Breast epithelium (tissue), 4 donors: ENCODE data around the gene OR10X1. TPM values are rescaled to one million over a fixed set of nuclear protein-coding genes. Genes with fewer than 3 reads are reported as not detected.

Experiments used
- DNase-seq, 2 donors: peaks; one replicate each; pipeline ENCODE4 v3.0.0-alpha.2; 2019; ENCODE audit warnings: low spot score in 2 of 2
- H3K27ac ChIP-seq, 2 donors: fragments of 200-600 bp; sonication (generic) in 1 of 2; one replicate each; pipeline ENCODE4 v1.5.1; 2016 to 2019; ENCODE audit warnings: mild to moderate bottlenecking in 1 of 2
- H3K27me3 ChIP-seq, 2 donors: fragments of 200-600 bp; sonication (generic) in 1 of 2; one replicate each; pipeline versions ENCODE4 v1.5.1 to v1.6.0; 2017 to 2019; ENCODE audit warnings: control low read depth in 1 of 2, mild to moderate bottlenecking in 1 of 2
- H3K36me3 ChIP-seq: fragments of 200-600 bp; one replicate; pipeline ENCODE4 v1.5.1; 2019
- H3K4me1 ChIP-seq, 2 donors: fragments of 200-600 bp; sonication (generic); one replicate each; pipeline ENCODE4 v1.5.1; 2016 to 2019; ENCODE audit warnings: control low read depth in 1 of 2
- H3K4me3 ChIP-seq, 3 donors: fragments of 200-600 bp; sonication (generic); 1 replicate in 2 of 3; 2 replicates in 1 of 3; pipeline ENCODE4 v1.5.1; 2016 to 2019; ENCODE audit warnings: mild to moderate bottlenecking in 3 of 3, moderate library complexity in 2 of 3
- H3K9me3 ChIP-seq, 2 donors: fragments of 200-600 bp; sonication (generic) in 1 of 2; one replicate each; pipeline ENCODE4 v1.5.1; 2016 to 2019; ENCODE audit warnings: control low read depth in 1 of 2
- POLR2A ChIP-seq: fragments of 450-650 bp; IDR thresholded peaks from one replicate; pipeline ENCODE4 v1.6.1; 2016; ENCODE audit warnings: antibody characterized with exemption, mild to moderate bottlenecking, moderate library complexity
- POLR2AphosphoS5 ChIP-seq, 3 donors: sonication (generic); formaldehyde crosslinking; IDR thresholded peaks; one replicate each; pipeline ENCODE4 v1.6.1; 2017; ENCODE audit warnings: antibody characterized with exemption in 3 of 3
- intact Hi-C: fragments of 100-400 bp; cut with DNase I; formaldehyde crosslinking; loops from one replicate; pipeline ENCODE4 v1.15.1; 2023; ENCODE audit warnings: low total_unique reads
- total RNA-seq, 3 donors: library from RNA; depleted of rRNA; stranded (reverse); fragments of >200 nt; gene quantifications; one replicate each; pipeline ENCODE4 v1.1.0, GENCODE V29; 2016
- TF ChIP-seq, protein P1 (sequence below), 3 donors: fragments of 450-650 bp; IDR thresholded peaks; one replicate each; pipeline ENCODE4 v1.5.1; 2016 to 2017; ENCODE audit warnings: antibody characterized with exemption in 3 of 3, mild to moderate bottlenecking in 3 of 3, moderate library complexity in 3 of 3

Gene OR10X1, protein sequence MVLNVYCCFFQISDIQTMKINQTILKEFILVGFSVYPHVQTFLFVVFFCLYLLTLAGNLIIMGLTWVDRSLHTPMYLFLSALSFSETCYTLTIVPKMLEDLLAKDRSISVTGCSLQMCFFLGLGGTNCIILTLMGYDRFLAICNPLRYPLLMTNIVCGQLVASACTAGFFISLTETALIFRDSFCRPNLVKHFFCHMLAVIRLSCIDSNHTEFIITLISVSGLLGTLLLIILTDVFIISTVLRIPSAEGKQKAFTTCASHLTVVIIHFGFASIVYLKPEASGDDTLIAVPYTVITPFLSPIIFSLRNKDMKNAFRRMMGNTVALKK
- not detected for total RNA-seq

DNA sequence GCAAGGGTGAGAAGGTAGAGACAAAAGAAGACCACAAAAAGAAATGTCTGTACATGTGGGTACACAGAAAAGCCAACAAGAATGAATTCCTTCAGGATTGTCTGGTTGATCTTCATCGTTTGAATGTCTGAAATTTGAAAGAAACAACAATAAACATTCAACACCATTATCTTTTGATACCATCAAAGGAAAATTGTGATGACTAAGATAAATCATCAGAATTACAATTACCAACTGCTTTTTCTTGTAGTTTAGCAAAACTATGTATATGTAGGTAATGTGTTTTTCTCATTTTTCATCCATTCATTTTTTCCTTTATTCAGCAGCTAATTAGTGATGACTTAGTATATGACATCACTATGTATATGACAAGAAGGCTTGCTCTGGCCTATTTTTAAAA lies at the start of gene OR10X1:
TSS of gene OR10X1 (minus strand) at position 167 of the 400 bp plus-strand sequence. CDS start at position 167, 0 bp downstream.
- H3K4me3 ChIP-seq, result no peak within 1 kb of the TSS
- intact Hi-C loops, result no loop called here
- H3K27me3 ChIP-seq, result no peaks in the 10 kb centered on the region
- H3K27ac ChIP-seq, result no peak within 1 kb of the TSS
- no peaks in the 10 kb centered on the region for H3K9me3 ChIP-seq
- no peaks in the 10 kb centered on the region for H3K36me3 ChIP-seq
- TF ChIP-seq POLR2AphosphoS5 (IDR thresholded peaks at IDR 0.05), result no peak
- TF ChIP-seq, protein P1, sequence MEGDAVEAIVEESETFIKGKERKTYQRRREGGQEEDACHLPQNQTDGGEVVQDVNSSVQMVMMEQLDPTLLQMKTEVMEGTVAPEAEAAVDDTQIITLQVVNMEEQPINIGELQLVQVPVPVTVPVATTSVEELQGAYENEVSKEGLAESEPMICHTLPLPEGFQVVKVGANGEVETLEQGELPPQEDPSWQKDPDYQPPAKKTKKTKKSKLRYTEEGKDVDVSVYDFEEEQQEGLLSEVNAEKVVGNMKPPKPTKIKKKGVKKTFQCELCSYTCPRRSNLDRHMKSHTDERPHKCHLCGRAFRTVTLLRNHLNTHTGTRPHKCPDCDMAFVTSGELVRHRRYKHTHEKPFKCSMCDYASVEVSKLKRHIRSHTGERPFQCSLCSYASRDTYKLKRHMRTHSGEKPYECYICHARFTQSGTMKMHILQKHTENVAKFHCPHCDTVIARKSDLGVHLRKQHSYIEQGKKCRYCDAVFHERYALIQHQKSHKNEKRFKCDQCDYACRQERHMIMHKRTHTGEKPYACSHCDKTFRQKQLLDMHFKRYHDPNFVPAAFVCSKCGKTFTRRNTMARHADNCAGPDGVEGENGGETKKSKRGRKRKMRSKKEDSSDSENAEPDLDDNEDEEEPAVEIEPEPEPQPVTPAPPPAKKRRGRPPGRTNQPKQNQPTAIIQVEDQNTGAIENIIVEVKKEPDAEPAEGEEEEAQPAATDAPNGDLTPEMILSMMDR (IDR thresholded peaks at IDR 0.05), result no peak
- no peak for TF ChIP-seq POLR2A
- no peak for DNase-seq
- no peaks in the 10 kb centered on the region for H3K4me1 ChIP-seq

DNA sequence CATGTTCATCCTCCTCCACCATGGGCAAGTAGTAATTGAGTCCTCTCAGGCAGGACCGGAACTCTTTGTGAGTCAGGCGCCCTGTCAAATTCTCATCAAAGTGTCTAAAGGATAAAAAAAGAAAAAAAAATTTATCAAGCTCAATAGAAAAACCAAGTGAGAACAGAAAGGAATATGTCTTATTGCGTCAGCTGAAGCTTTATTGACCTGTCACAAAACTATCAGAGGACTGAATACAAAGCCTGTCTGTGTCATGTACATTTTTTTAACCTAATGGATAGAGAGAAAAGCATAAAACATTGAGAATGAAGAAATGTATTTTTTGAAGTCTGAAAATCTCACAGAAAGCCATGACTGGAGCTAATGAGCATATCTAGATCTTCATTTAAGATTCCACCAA lies 34.1 kb upstream of the OR10X1 start:
- no peak for DNase-seq
- no peaks in the 10 kb centered on the region for H3K27me3 ChIP-seq
- H3K4me3 ChIP-seq, result no peak overlapping the region
- no peaks in the 10 kb centered on the region for H3K9me3 ChIP-seq
- TF ChIP-seq POLR2A (no peak), POLR2AphosphoS5 (IDR thresholded peaks at IDR 0.05) (no peak)
- TF ChIP-seq, protein P1 (IDR thresholded peaks at IDR 0.05), result no peak
- intact Hi-C loops, result no loop called here
- no peaks in the 10 kb centered on the region for H3K4me1 ChIP-seq
- H3K36me3 ChIP-seq, result no peaks in the 10 kb centered on the region
- no peak overlapping the region for H3K27ac ChIP-seq

DNA sequence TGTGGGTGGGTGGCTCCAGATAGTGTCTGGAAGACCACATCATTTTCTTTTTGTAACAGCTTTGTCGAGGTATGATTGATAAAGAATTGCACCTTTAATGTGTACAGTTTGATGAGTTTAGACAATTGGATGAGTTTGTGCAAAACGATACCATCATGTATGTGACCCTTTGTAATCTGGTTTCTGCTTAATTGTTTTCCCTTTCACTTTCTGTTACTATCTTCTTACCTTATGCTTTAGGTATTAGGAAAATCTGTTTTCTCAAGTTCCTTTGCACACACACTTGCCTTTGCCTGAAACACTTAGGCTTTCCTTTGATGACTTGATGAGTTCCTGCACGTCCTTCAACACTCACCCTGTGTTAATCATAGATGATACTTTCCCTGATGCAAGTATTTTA lies 32.2 kb upstream of the OR10X1 start:
- intact Hi-C loops, result no loop called here
- Histone ChIP-seq H3K4me1 (no peaks in the 10 kb centered on the region), H3K27ac (no peak overlapping the region), H3K27me3 (no peaks in the 10 kb centered on the region), H3K4me3 (no peak overlapping the region), H3K9me3 (no peaks in the 10 kb centered on the region), H3K36me3 (no peaks in the 10 kb centered on the region)
- TF ChIP-seq, protein P1 (IDR thresholded peaks at IDR 0.05), result no peak
- no peak for TF ChIP-seq POLR2A
- no peak for TF ChIP-seq POLR2AphosphoS5 (IDR thresholded peaks at IDR 0.05)
- no peak for DNase-seq

DNA sequence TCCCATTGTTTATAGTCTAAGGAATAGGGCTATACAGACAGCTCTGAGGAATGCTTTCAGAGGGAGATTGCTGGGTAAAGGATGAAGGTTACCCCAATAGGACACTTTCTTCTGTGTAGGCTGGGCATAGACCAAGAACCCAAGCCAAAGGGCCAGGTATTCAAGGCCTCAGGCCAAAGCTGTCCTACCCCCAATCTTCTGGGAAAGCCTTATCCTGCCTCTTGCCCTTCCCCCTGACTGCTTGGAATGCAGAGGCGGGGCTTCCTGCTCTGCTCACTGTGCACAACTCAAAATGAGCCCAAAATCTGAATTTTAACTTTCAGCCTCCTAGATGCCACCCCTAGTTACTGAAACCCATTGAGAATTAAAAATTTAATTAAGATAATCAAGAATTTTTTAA lies 27.6 kb upstream of the OR10X1 start:
- H3K27ac ChIP-seq, result no peak overlapping the region
- no peaks in the 10 kb centered on the region for H3K36me3 ChIP-seq
- H3K4me1 ChIP-seq, result no peaks in the 10 kb centered on the region
- intact Hi-C loops, result no loop called here
- TF ChIP-seq POLR2A, result no peak
- no peak for TF ChIP-seq POLR2AphosphoS5 (IDR thresholded peaks at IDR 0.05)
- TF ChIP-seq, protein P1 (IDR thresholded peaks at IDR 0.05), result no peak
- DNase-seq, result no peak
- no peaks in the 10 kb centered on the region for H3K9me3 ChIP-seq
- H3K27me3 ChIP-seq, result no peaks in the 10 kb centered on the region
- H3K4me3 ChIP-seq, result no peak overlapping the region

DNA sequence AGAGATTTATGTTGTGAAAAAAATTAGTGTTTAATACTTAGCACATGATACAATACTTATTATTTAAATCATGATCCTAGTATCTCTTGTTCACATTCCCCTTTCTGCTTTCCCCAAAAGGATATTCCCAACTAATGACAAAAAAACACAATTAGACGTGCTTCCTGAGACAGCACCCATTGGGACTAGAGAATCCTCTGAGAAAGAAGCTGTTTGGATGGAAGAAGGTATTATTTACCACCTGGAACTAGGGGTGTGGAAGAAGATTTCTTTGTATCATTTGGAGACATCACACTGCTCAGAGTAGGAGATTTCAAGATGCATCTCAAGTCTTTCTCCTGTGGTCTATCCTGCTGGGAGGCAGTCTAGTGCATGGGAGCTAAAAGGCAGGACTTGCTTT lies 25.3 kb upstream of the OR10X1 start, which contains the start of gene OR10Z1:
TSS of gene OR10Z1 (plus strand) at position 301 of the 400 bp plus-strand sequence. CDS start 1,171 bp downstream, outside the sequence.
- H3K4me1 ChIP-seq, result no peaks in the 10 kb centered on the region
- H3K4me3 ChIP-seq, result no peak within 1 kb of the TSS
- no peak for DNase-seq
- intact Hi-C loops, result no loop called here
- no peak for TF ChIP-seq POLR2AphosphoS5 (IDR thresholded peaks at IDR 0.05)
- TF ChIP-seq, protein P1 (IDR thresholded peaks at IDR 0.05), result no peak
- TF ChIP-seq POLR2A, result no peak
- H3K27ac ChIP-seq, result no peak within 1 kb of the TSS
- no peaks in the 10 kb centered on the region for H3K9me3 ChIP-seq
- H3K36me3 ChIP-seq, result no peaks in the 10 kb centered on the region
- H3K27me3 ChIP-seq, result no peaks in the 10 kb centered on the region
